ENCODE data around the gene DNMT3L. TPM values are rescaled to one million over a fixed set of nuclear protein-coding genes. Genes with fewer than 3 reads are reported as not detected.
"Not testable (repeated sequence)": the region's sequence is repeated elsewhere in the genome, so short reads cannot be mapped to it uniquely, and the experiment has no call there.

Gene DNMT3L
- total RNA-seq, 1 donor from 2014 or later, result not detected

DNA sequence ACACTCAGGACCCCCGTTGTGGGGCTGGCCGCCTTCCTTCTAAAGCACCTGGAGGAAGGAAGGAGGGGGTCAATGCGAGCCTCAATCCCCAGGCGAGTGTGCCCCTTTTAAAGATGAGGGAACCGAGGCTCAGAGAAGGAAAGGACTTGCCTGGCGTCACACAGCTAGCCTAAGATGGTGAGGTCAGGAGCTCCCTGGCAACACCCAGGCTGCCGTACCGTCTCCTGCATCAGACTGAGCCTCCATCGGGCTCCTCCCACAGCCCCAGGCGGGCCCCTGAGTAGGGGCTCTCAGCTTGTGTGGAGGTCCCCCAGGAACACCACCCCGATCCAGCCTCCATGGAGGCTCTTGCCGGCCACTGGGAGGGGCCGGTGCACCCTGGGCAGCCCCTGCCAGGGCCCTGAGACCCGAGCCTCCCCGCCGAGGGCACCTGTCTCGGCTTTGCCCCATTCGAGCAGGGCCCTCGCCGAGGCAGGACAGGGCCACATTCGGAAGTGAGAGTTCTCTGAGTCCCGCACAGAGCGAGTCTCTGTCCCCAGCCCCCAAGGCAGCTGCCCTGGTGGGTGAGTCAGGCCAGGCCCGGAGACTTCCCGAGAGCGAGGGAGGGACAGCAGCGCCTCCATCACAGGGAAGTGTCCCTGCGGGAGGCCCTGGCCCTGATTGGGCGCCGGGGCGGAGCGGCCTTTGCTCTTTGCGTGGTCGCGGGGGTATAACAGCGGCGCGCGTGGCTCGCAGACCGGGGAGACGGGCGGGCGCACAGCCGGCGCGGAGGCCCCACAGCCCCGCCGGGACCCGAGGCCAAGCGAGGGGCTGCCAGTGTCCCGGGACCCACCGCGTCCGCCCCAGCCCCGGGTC is 23.7 kb upstream of the DNMT3L start, which contains the start of gene AIRE:
Gene AIRE (plus strand): TSS at position 739 of the 855 bp plus-strand sequence. CDS start 131 bp downstream, outside the sequence.
- no peak within 1 kb of the TSS for H3K4me3 ChIP-seq
- intact Hi-C loops (cut with DNase I), result no loop called here
- no peaks in the 10 kb centered on the region for H3K9me3 ChIP-seq
- peaks cover 19% of the 10 kb centered on the region for H3K27me3 ChIP-seq
- no peak within 1 kb of the TSS for H3K27ac ChIP-seq
- DNase-seq (no peak), ATAC-seq (no peak)
- TF ChIP-seq CTCF (IDR thresholded peaks at IDR 0.05), result no peak
- no peaks in the 10 kb centered on the region for H3K4me1 ChIP-seq
- no peaks in the 10 kb centered on the region for H3K36me3 ChIP-seq

GRCh38 chr21:44283948-44284347 is 22.3 kb upstream of the DNMT3L start:
- no peak for TF ChIP-seq CTCF (IDR thresholded peaks at IDR 0.05)
- Histone ChIP-seq H3K4me3 (no peak overlapping the region), H3K9me3 (no peaks in the 10 kb centered on the region), H3K4me1 (no peaks in the 10 kb centered on the region), H3K36me3 (no peaks in the 10 kb centered on the region), H3K27ac (no peak overlapping the region), H3K27me3 (peaks cover 19% of the 10 kb centered on the region)
- ATAC-seq (no peak), DNase-seq (no peak)
- intact Hi-C loops (cut with DNase I), result no loop called here

GRCh38 chr21:44283211-44283785 is 21.6 kb upstream of the DNMT3L start:
- H3K27me3 ChIP-seq, result peaks cover 19% of the 10 kb centered on the region
- ATAC-seq; H3K36me3 ChIP-seq; H3K4me1 ChIP-seq; H3K9me3 ChIP-seq; DNase-seq; H3K4me3 ChIP-seq; H3K27ac ChIP-seq; intact Hi-C loops (cut with DNase I): not testable (repeated sequence)

GRCh38 chr21:44282370-44282769 is 20.7 kb upstream of the DNMT3L start:
- ATAC-seq (no peak), DNase-seq (no peak)
- no peak for TF ChIP-seq CTCF (IDR thresholded peaks at IDR 0.05)
- Histone ChIP-seq H3K4me1 (no peaks in the 10 kb centered on the region), H3K36me3 (no peaks in the 10 kb centered on the region), H3K27ac (no peak overlapping the region), H3K9me3 (no peaks in the 10 kb centered on the region), H3K27me3 (peaks cover 10% of the 10 kb centered on the region), H3K4me3 (no peak overlapping the region)
- intact Hi-C loops (cut with DNase I), result no loop called here

GRCh38 chr21:44281801-44282200 is 20.1 kb upstream of the DNMT3L start:
- Histone ChIP-seq H3K4me3 (no peak overlapping the region), H3K9me3 (no peaks in the 10 kb centered on the region), H3K27me3 (peaks cover 4% of the 10 kb centered on the region), H3K4me1 (no peaks in the 10 kb centered on the region), H3K27ac (no peak overlapping the region), H3K36me3 (no peaks in the 10 kb centered on the region)
- ATAC-seq (no peak), DNase-seq (no peak)
- intact Hi-C loops (cut with DNase I), result no loop called here
- no peak for TF ChIP-seq CTCF (IDR thresholded peaks at IDR 0.05)

Measured in upper lobe of right lung (tissue), 1 donor.